NCI-H146 treated with DMSO at 0.1 percent for 48 hours (cell line): ENCODE data around the gene MANBA.

Experiments used
- DNase-seq: peaks from one replicate; lab custom pipeline; 2025; ENCODE audit not compliant: unreplicated experiment; lab: John Stamatoyannopoulos, UW

The MANBA gene

GRCh38 chr4:102760645-102761295, at the start of gene MANBA:
MANBA (minus strand) TSS chr4:102760968; CDS start chr4:102760894, 74 bp downstream.
- peak; percentile 5 for DNase-seq

DNA sequence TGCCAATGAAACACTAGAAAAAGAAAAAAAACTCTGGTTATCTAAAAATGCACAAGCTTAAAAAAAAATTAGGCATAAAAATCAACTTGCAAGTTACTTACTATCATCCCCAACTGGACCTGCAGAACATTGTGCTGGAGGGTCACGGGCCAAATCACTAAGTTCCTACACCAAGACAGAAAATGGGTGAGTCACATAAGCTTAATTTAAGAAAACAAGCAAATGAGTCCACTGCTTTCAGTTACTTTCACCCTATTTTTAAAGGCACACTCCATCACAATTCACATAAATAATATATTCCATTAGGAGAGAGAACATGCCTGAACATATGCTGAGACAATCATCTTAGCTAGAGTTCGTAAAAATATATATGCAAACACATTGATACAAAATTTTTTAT, 48.9 kb upstream of the MANBA start:
- DNase-seq, result no peak

- no peak for DNase-seq
Observed at GRCh38 chr4:102809190-102809589, 48.4 kb upstream of the MANBA start.

DNA sequence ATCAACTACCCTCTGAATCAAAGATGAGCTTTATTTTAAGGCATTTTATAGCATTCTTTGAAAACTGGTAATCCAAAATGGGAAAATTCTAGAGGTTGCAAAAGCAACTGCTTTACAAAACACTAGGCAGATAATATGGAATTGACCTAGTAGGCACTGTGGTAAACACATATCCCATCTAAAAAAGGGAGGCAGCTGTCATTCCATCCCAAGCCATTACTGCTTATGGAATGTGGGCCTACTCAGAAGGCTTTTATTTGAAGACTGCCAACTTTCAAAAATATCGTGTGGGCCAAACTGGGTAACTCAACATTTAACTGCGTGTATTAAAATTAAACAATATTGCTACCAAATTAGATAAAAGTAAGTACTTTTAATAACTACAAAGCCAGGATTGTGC, 47.2 kb upstream of the MANBA start:
- DNase-seq, result no peak

DNA sequence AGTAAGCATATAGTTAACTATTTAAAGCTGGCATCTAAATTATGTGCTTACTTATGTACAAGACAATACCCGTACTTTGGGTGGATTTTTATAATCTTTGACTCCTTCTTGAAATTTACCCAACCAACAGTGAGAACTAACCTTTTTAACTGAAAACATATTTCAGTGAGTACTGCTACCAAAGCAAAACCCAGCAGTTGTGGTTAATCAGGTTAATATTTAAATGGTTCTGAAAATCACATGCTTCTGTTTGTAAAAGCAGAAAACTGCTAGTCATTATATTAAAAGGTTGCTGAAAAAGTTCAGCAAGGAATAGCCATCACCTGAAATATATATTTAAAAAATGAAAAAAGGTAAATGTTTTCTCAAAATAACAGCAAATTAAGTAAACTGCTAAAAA, 46.6 kb upstream of the MANBA start:
- DNase-seq, result no peak

DNA sequence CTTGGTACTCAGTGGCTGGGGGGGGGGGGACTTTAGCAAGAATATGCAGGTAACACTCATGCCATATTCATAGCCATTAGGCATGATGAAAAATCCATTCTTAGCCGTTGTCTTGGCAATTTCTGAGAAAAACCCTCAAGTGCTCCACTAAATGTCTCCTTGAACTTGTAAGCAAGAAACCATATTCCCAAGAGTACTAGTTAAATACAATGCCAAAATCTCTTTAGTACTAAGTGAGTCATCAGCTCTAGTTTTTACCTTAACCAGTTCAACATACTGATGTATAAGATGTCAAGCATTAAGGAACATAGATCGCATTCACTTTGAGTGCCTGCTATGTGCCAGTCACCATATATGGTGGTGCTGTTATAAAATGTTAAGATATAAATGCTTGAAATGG, 39.0 kb upstream of the MANBA start:
- DNase-seq, result no peak

- DNase-seq, result no peak
Observed at GRCh38 chr4:102794999-102795398, 34.2 kb upstream of the MANBA start.

- DNase-seq, result no peak
Observed at GRCh38 chr4:102792361-102792936, 31.7 kb upstream of the MANBA start.

DNA sequence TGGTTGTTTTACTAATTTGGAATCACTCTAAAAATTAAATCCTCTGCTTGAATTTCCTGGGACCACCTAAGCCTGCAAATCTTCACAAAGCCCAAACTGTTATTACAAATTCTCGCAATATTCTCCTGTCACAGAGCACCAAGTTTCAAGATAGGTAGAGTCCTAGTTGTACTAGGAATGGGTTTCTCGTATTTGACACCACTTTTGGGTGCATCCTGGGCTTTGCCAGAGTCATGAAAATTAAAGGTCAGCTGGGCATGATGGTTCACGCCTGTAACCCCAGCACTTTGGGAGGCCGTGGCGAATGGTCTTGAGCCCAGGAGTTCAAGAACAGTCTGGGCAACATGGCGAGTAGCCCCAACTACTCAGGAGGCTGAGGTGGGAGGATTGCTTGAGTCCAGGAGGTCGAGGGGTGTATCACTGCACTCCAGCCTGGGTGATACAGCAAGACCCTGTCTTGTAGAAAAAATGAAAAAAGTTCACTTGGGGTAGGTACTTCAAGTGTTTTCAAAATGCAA, 30.6 kb upstream of the MANBA start:
- no peak for DNase-seq

DNA sequence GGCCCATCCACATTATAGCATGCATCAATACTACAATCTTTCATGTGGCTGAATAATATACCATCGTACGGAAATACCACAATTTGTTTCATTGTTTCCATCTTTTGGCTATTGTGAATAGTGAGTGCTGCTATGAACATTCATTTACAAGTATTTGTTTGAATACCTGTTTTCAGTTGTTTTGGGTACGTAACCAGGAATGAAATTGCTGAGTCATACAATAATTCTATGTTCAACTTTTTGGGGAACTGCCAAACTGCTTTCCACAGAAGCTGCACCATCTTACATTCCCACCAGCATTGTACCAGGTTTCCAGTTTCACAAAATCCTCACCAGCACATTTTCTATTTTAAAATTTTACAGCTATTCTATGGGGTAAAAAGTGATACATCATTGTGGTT, 28.5 kb upstream of the MANBA start:
- DNase-seq, result no peak

DNA sequence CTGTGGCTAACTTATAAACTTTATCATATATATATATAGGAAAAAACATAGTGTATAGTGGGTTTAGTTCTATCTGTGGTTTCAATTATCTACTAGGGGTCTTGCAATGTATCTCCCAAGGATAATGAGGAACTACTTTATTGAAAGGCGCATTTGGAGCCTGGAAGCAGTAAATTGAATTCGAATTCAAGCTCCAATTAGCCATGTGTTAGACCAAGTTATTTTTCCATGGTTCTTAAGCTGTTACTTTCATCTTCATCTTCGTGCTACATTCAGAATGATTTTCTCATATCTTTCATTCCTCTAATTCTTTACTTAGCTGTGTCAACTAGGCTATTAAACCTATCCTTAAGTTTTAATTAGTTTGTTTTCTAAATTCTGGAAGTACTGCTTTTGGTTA, 27.2 kb upstream of the MANBA start:
- DNase-seq, result no peak

GRCh38 chr4:102787096-102787881, 26.5 kb upstream of the MANBA start:
- no peak for DNase-seq

DNA sequence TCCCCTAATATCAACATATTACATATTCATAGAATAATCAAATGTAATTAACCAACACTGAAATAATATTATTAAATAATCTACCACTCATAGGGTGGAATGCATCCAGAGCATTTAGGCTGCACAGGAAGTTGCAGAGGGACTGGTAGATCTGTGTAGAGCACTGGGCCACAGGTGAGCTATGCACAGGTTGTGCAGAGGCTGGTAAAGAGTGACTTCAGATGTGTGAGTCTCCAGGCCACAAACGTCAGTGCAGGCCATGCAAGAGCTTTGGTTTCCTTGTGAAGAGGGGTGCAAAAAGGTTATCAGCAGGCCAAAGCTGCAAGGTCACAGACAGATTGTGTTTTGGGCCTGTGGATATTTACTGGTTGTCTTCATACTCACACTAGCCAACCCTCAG, 25.5 kb upstream of the MANBA start:
- no peak for DNase-seq

DNA sequence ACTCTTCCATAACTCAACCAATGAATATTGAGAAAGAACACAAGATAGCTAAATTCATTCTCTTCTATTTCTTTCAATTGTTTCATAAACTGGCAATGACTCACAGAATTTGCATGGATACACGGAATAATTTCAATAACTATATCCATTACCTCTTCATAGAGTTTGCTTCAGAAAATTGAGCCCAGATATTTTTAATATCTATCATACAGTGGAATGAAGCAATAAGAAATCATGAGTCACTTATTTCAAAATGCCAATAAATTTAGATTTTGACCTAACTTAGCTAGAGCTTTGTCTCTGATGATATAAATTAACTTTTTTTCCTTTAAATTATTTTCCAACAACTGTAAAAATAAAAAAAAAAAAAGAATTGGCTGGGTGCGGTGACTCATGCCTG, 22.2 kb upstream of the MANBA start:
- no peak for DNase-seq

- DNase-seq, result no peak
Observed at GRCh38 chr4:102781570-102781969, 20.8 kb upstream of the MANBA start.

DNA sequence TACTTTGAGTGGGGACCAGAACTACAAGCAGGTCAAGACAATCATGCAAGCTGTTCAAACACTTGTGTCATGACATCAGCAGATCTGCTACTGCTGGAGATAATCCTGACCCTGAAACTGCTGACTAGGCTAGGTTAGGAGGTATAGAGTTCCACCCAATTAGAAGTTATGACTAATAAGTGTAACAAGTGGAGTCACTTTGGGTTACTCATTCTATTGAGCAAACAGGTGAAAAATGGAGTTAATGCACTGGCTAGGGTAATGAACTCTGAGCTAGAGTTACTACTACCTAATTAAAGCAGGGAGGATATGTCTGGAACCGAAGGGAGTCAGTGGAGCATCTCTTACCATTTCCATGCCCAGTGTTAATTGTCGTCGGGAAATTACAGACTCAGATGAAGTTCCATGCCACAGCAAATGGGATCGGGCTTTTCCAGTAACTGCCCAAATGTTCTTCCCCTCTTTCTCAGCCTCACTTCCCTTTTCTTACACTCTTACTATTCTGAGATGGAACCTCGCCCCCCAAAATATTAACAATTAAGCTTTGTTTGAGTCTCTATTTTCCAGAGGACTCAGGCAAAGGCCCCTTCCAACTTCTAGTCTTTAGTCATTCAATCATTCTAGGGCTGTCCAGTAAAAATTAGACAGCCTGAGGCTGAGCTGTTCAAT, 19.8 kb upstream of the MANBA start:
- no peak for DNase-seq

- DNase-seq, result no peak
Observed at GRCh38 chr4:102779204-102779603, 18.4 kb upstream of the MANBA start.

DNA sequence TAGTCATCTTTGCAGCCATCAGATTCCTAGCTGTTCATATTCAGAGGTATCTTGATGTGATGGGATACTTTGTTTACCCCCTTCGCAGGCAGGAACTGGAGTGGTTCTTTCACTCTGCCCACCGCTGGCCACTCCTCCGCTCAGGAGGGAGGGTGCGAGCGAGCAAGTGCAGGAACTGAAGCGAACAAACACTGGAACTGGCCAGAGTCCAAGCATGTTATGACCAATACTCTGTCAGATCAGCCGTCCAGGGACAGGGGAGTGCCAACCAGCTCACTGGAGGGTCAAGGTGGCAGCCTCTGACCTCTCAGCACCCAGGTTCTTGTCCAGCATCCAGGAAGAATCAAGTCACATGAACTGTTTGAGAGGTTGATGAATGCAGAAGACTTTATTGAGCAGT, 18.0 kb upstream of the MANBA start:
- DNase-seq, result no peak

GRCh38 chr4:102775805-102776204, 15.0 kb upstream of the MANBA start:
- DNase-seq, result no peak

DNA sequence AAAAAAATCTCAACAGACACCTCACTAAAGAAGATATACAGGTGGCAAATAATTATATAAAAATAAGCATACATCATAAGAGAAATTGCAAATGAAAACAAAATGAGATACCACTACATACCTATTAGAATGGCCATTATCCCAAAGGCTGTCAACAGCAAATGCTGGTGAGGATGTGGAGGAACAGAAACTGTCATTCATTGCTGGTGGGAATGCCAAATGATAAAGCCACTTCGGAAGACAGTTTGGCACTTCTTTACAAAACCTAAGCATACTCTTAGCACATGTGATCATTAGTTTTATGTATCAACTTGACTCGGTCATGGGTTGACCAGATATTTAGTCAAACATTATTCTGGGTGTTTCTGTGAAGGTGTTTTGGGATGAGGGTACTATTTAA, 13.5 kb upstream of the MANBA start:
- DNase-seq, result no peak

- DNase-seq, result no peak
Observed at GRCh38 chr4:102772738-102773340, 12.1 kb upstream of the MANBA start.
